CD4-positive, alpha-beta memory T cell (primary cell): Measurements from ENCODE around the gene ZNF341. TPM values are rescaled to one million over a fixed set of nuclear protein-coding genes. Genes with fewer than 3 reads are reported as not detected.

Experiments used
- CTCF ChIA-PET: fragments of 350-600 bp; sonication (Branson Sonifier 250); formaldehyde crosslinking; loops from one replicate; lab custom pipeline; 2021; ENCODE audit warnings: inconsistent platforms; ENCODE audit not compliant: partially characterized antibody; lab: Charles Lee
- POLR2A ChIA-PET: fragments of 350-600 bp; sonication (Branson Sonifier 250); formaldehyde crosslinking; loops from one replicate; lab custom pipeline; 2021; ENCODE audit not compliant: partially characterized antibody; lab: Charles Lee
- DNase-seq, 5 donors: peaks; one replicate each; pipeline versions ENCODE4 v3.0.0 to v3.0.0-alpha.2; 2020 to 2022; ENCODE audit warnings: mixed read lengths in 1 of 5
- H3K27ac ChIP-seq: one replicate; pipeline ENCODE4 v1.7.0; 2013; ENCODE audit warnings: low read depth, low read length
- H3K27me3 ChIP-seq: 2 replicates; pipeline ENCODE4 v1.7.0; 2013; ENCODE audit warnings: mild to moderate bottlenecking, low read length, moderate library complexity; ENCODE audit not compliant: insufficient read depth
- H3K36me3 ChIP-seq: 2 replicates; pipeline ENCODE4 v1.7.0; 2013; ENCODE audit warnings: mild to moderate bottlenecking, low read length, moderate library complexity; ENCODE audit not compliant: insufficient read depth
- H3K4me1 ChIP-seq: 2 replicates; pipeline ENCODE4 v1.7.0; 2013; ENCODE audit warnings: mild to moderate bottlenecking, low read length, moderate library complexity; ENCODE audit not compliant: insufficient read depth
- H3K4me3 ChIP-seq, 2 donors: one replicate each; pipeline ENCODE4 v1.7.0; 2013; ENCODE audit warnings: low read length in 2 of 2, mild to moderate bottlenecking in 1 of 2
- H3K9me3 ChIP-seq, 2 donors: one replicate each; pipeline ENCODE4 v1.7.0; 2013; ENCODE audit warnings: low read length in 2 of 2, control low read depth in 1 of 2; ENCODE audit not compliant: control insufficient read depth in 1 of 2
- H3K27ac Mint-ChIP-seq, 7 donors: one replicate each; pipeline ENCODE4 v1.8.0; 2020 to 2021; ENCODE audit warnings: mixed read lengths in 7 of 7, mild to moderate bottlenecking in 6 of 7, inconsistent platforms in 3 of 7, moderate library complexity in 3 of 7
- H3K27me3 Mint-ChIP-seq, 2 donors: one replicate each; pipeline ENCODE4 v1.8.0; 2020 to 2021; ENCODE audit warnings: mixed read lengths in 2 of 2
- H3K36me3 Mint-ChIP-seq, 2 donors: one replicate each; pipeline ENCODE4 v1.8.0; 2020 to 2021; ENCODE audit warnings: mixed read lengths in 2 of 2, inconsistent platforms in 1 of 2, mild to moderate bottlenecking in 1 of 2
- H3K4me1 Mint-ChIP-seq, 4 donors: one replicate each; pipeline ENCODE4 v1.8.0; 2020 to 2021; ENCODE audit warnings: mixed read lengths in 4 of 4, mild to moderate bottlenecking in 1 of 4
- H3K4me3 Mint-ChIP-seq, 8 donors: one replicate each; pipeline ENCODE4 v1.8.0; 2020 to 2021; ENCODE audit warnings: mixed read lengths in 8 of 8, mild to moderate bottlenecking in 7 of 8, moderate library complexity in 6 of 8, inconsistent platforms in 3 of 8
- H3K9me3 Mint-ChIP-seq, 8 donors: one replicate each; pipeline ENCODE4 v1.8.0; 2020 to 2021; ENCODE audit warnings: mixed read lengths in 8 of 8, mild to moderate bottlenecking in 5 of 8, inconsistent platforms in 3 of 8, moderate library complexity in 1 of 8
- intact Hi-C: fragments of 100-400 bp; cut with micrococcal nuclease; formaldehyde crosslinking; loops from one replicate; pipeline ENCODE4 v1.15.1; 2023
- polyA plus RNA-seq, 2 donors: library from polyadenylated mRNA; unstranded; fragments of 300-500 nt; fragmentation: Illumina TruSeq; gene quantifications; one replicate each; pipeline ENCODE4 v1.2.3, GENCODE V29; 2021
- total RNA-seq, 2 experiments: library from RNA; stranded (reverse); gene quantifications; one replicate each; pipeline ENCODE4 v1.2.3, GENCODE V29; 2021

ZNF341 gene
- total and polyA plus RNA-seq, 4 experiments from 2014 or later, result 1.5 to 5.0 (median 3.6) TPM

- no peak overlapping the region for H3K27ac ChIP-seq
- no peaks in the 10 kb centered on the region for H3K27me3 Mint-ChIP-seq
- peaks cover 6% of the 10 kb centered on the region for H3K4me1 ChIP-seq
- no peak overlapping the region for H3K4me3 Mint-ChIP-seq
- H3K36me3 ChIP-seq, result peaks cover 41% of the 10 kb centered on the region
- CTCF ChIA-PET, result no interaction called here
- H3K4me1 Mint-ChIP-seq, result peaks cover 0 to 18% (median 9%) of the 10 kb centered on the region in 4 donors
- intact Hi-C loops, result no loop called here
- H3K27me3 ChIP-seq, result no peaks in the 10 kb centered on the region
- POLR2A ChIA-PET, result interaction anchor here (1.0 to 1.2 kb wide), 2 partner anchors 10 to 42 kb away, joined by 3 to 6 read pairs; partner anchors contain the start of gene PXMP4
- H3K4me3 ChIP-seq, result no peak overlapping the region
- DNase-seq, result no peak
- no peak overlapping the region for H3K27ac Mint-ChIP-seq
- peaks cover 33 to 42% of the 10 kb centered on the region in 2 donors for H3K36me3 Mint-ChIP-seq
- no peaks in the 10 kb centered on the region for H3K9me3 Mint-ChIP-seq
- H3K9me3 ChIP-seq, result no peaks in the 10 kb centered on the region
Observed at GRCh38 chr20:33709905-33710541, 21.8 kb upstream of the ZNF341 start.

GRCh38 chr20:33710681-33711445, 20.9 kb upstream of the ZNF341 start:
- ChIA-PET CTCF (no interaction called here), POLR2A (interaction anchor here (1.2 kb wide), 1 partner anchor 43 kb away, joined by 3 read pairs; no protein-coding TSS in a partner anchor)
- Histone ChIP-seq H3K27ac (no peak overlapping the region), H3K4me3 (no peak overlapping the region), H3K9me3 (no peaks in the 10 kb centered on the region), H3K27me3 (no peaks in the 10 kb centered on the region), H3K36me3 (peaks cover 41% of the 10 kb centered on the region), H3K4me1 (peaks cover 6% of the 10 kb centered on the region)
- DNase-seq, result no peak
- Mint-ChIP-seq H3K27ac (peak overlapping the region in 1 of 7 donors; percentile 26), H3K9me3 (no peaks in the 10 kb centered on the region), H3K4me3 (no peak overlapping the region), H3K27me3 (no peaks in the 10 kb centered on the region), H3K36me3 (peaks cover 33 to 40% of the 10 kb centered on the region in 2 donors), H3K4me1 (peaks cover 0 to 18% (median 9%) of the 10 kb centered on the region in 4 donors)
- intact Hi-C loops, result no loop called here

- CTCF ChIA-PET, result no interaction called here
- H3K36me3 ChIP-seq, result peaks cover 41% of the 10 kb centered on the region
- no peak overlapping the region for H3K4me3 ChIP-seq
- Mint-ChIP-seq H3K4me3 (no peak overlapping the region), H3K36me3 (peaks cover 33 to 45% of the 10 kb centered on the region in 2 donors), H3K27ac (no peak overlapping the region), H3K9me3 (no peaks in the 10 kb centered on the region), H3K27me3 (no peaks in the 10 kb centered on the region), H3K4me1 (peaks cover 0 to 22% (median 12%) of the 10 kb centered on the region in 4 donors)
- no peak overlapping the region for H3K27ac ChIP-seq
- H3K4me1 ChIP-seq, result peaks cover 6% of the 10 kb centered on the region
- intact Hi-C loops, result no loop called here
- no peaks in the 10 kb centered on the region for H3K27me3 ChIP-seq
- H3K9me3 ChIP-seq, result no peaks in the 10 kb centered on the region
- DNase-seq, result no peak
- POLR2A ChIA-PET, result interaction anchor here (1.2 kb wide), 1 partner anchor 43 kb away, joined by 3 read pairs; no protein-coding TSS in a partner anchor
Observed at GRCh38 chr20:33711446-33711738, 20.4 kb upstream of the ZNF341 start.

GRCh38 chr20:33713865-33714367, 17.9 kb upstream of the ZNF341 start:
- no peak overlapping the region for H3K4me3 ChIP-seq
- POLR2A ChIA-PET, result no interaction called here
- DNase-seq, result no peak
- H3K9me3 Mint-ChIP-seq, result peaks cover 0 to 2% (median 0%) of the 10 kb centered on the region in 8 donors
- no peak overlapping the region for H3K4me3 Mint-ChIP-seq
- H3K9me3 ChIP-seq, result no peaks in the 10 kb centered on the region
- peaks cover 34% of the 10 kb centered on the region for H3K36me3 ChIP-seq
- no peaks in the 10 kb centered on the region for H3K27me3 ChIP-seq
- intact Hi-C loops, result no loop called here
- peaks cover 26 to 40% of the 10 kb centered on the region in 2 donors for H3K36me3 Mint-ChIP-seq
- peaks cover 12% of the 10 kb centered on the region for H3K4me1 ChIP-seq
- peak overlapping the region in 3 of 7 donors; percentile 27 to 70 (median 50) for H3K27ac Mint-ChIP-seq
- no peak overlapping the region for H3K27ac ChIP-seq
- CTCF ChIA-PET, result no interaction called here
- no peaks in the 10 kb centered on the region for H3K27me3 Mint-ChIP-seq
- H3K4me1 Mint-ChIP-seq, result peaks cover 5 to 32% (median 19%) of the 10 kb centered on the region in 4 donors

DNA sequence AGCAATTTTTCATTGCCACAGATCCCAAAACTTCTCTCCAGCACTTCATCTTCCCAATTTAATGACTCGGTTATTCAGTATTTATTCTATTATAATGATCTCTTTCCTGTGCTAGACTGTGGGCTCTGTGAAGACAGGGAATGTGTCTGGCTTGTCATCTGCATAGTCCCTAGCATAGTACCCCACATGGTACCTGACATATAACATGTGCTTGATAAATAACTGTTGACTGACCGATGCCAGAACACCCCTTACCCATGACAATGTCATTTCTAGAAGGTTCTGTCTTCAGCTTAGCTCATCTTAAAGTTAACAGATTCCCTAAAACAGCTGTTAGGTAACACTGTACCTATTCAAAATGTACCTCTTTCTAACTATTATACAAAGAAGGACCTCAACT, 15.3 kb upstream of the ZNF341 start:
- H3K27me3 Mint-ChIP-seq, result no peaks in the 10 kb centered on the region
- ChIA-PET POLR2A (no interaction called here), CTCF (no interaction called here)
- peaks cover 28% of the 10 kb centered on the region for H3K36me3 ChIP-seq
- DNase-seq, result no peak
- peaks cover 0 to 8% (median 0%) of the 10 kb centered on the region in 8 donors for H3K9me3 Mint-ChIP-seq
- peaks cover 17 to 33% of the 10 kb centered on the region in 2 donors for H3K36me3 Mint-ChIP-seq
- peaks cover 20 to 40% (median 26%) of the 10 kb centered on the region in 4 donors for H3K4me1 Mint-ChIP-seq
- peaks cover 15% of the 10 kb centered on the region for H3K4me1 ChIP-seq
- H3K9me3 ChIP-seq, result no peaks in the 10 kb centered on the region
- peak overlapping the region in 1 of 7 donors; percentile 76 for H3K27ac Mint-ChIP-seq
- no peak overlapping the region for H3K27ac ChIP-seq
- H3K4me3 Mint-ChIP-seq, result no peak overlapping the region
- H3K27me3 ChIP-seq, result no peaks in the 10 kb centered on the region
- no peak overlapping the region for H3K4me3 ChIP-seq
- intact Hi-C loops, result no loop called here

DNA sequence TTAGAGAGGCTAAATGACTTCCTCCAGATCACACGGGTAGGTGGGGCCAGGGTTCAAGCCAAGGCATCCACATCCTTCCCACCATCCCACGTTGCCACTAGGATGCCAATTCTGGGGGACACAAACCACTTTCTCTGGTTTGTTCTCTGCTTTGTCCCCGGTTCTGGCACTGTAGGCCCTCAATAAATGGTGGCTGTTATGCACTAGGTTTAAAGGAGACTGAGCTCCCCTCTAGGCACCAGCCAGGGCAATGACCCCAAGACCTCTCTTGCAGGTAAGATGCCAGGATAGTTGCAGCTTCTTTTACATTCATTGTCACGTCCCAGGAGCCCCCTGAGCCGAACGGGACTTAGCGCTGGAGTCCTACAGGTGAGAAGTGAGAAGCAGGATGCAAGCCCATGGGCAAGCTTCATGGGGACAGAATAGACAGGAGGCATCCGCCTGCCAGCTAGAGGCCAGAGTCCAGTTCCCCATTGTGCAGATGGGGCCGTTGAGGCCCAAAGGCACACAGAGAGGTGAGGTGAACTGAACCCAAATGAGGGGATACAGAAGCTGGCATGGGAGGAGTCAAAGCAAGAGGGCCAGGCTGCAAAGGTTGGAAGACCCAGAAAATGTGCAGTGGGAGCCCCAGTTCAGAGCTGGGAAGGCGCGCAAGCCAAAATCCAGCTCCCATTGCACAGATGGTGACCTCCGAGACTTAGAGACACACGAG, 12.4 kb upstream of the ZNF341 start:
- peaks cover 0 to 8% (median 0%) of the 10 kb centered on the region in 8 donors for H3K9me3 Mint-ChIP-seq
- Histone ChIP-seq H3K27ac (peak overlapping the region; percentile 67), H3K27me3 (no peaks in the 10 kb centered on the region), H3K4me3 (peak overlapping the region; percentile 25 to 88), H3K36me3 (peaks cover 5% of the 10 kb centered on the region), H3K9me3 (no peaks in the 10 kb centered on the region), H3K4me1 (peaks cover 15% of the 10 kb centered on the region)
- ChIA-PET CTCF (interaction anchor here (1.0 to 1.9 kb wide), 5 partner anchors 13 to 229 kb away, joined by 3 to 9 read pairs (median 4); partner anchors contain the start of genes ACTL10, CBFA2T2 and ZNF341), POLR2A (interaction anchor here (0.8 to 3.2 kb wide), 20 partner anchors 10 to 393 kb away, joined by 3 to 55 read pairs (median 6); partner anchors contain the start of genes ACTL10, CBFA2T2, E2F1 and EIF2S2)
- DNase-seq, result peak in 1 of 5 donors; percentile 1
- peaks cover 18 to 40% (median 23%) of the 10 kb centered on the region in 4 donors for H3K4me1 Mint-ChIP-seq
- H3K36me3 Mint-ChIP-seq, result peaks cover 0 to 12% of the 10 kb centered on the region in 2 donors
- no peaks in the 10 kb centered on the region for H3K27me3 Mint-ChIP-seq
- H3K27ac Mint-ChIP-seq, result peak overlapping the region; percentile 81 to 98 (median 92)
- intact Hi-C loops, result no loop called here
- peak overlapping the region; percentile 86 to 97 (median 90) for H3K4me3 Mint-ChIP-seq
